DMS53 treated with DMSO at 0.1 percent for 48 hours (cell line): ENCODE data around the gene SCML2.
A peak's percentile ranks its signal among the peaks of the same experiment; 100 is the strongest.
"Not testable (repeated sequence)": the region's sequence is repeated elsewhere in the genome, so short reads cannot be mapped to it uniquely, and the experiment has no call there.

Experiments
- DNase-seq: peaks from one replicate; lab custom pipeline; 2025; ENCODE audit not compliant: unreplicated experiment; lab: John Stamatoyannopoulos, UW

Gene SCML2

GRCh38 chrX:18271725-18272124 is 82.8 kb downstream of the SCML2 start:
- DNase-seq: no peak

DNA sequence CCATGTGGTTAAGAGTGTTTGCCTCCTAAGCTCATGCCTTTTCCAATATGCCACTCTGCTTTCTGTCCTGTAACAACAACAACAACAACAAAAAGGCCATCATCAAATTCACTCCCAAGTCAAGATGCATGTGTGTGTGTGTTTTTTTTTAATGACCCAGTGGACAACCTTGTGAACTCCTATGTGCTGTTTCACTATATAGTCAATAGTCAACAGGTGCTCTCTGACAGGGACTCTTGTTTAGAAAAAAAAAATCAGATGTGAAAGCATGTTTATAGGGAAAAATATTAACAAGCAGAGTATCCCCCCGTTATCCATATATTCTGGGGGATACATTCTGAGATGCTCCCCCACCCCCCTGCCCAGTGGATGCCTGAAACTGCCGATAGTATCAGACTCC is 83.2 kb downstream of the SCML2 start:
- DNase-seq: no peak

GRCh38 chrX:18255059-18255458 is 99.4 kb downstream of the SCML2 start:
- no peak for DNase-seq

DNA sequence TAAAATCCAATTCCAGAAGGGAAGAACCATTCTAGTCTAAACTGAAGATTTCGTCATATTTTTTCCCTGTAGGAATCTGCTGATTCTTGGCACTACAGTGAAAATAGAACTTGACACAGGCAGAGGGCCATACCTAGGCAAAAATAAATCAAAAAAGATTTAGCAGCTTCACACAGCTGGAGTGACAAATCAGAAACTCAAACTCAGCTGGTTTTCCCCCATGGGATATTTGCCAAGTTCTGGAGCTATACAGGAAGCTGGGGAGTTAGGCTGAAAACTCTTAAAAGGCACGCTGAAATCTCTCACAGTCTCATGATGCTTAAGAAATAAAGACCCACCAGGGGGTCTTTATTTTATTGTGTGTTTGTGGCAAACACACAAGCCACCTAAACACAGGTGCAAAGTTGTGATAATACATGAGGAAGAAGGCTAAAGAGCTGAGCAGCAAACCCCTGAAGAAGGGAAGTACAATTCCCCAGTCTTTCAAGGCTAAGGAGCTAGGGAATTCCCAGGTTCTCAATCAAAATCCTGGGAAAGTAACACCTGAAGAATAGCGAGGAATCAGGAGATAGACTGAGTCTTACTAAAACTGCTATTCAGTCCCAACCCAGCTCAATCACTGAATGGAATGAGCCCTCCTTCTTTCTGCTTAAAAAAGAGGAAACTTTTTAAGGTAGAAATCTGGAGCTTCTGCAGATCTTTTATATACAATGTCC is 101.7 kb downstream of the SCML2 start:
- DNase-seq: no peak

DNA sequence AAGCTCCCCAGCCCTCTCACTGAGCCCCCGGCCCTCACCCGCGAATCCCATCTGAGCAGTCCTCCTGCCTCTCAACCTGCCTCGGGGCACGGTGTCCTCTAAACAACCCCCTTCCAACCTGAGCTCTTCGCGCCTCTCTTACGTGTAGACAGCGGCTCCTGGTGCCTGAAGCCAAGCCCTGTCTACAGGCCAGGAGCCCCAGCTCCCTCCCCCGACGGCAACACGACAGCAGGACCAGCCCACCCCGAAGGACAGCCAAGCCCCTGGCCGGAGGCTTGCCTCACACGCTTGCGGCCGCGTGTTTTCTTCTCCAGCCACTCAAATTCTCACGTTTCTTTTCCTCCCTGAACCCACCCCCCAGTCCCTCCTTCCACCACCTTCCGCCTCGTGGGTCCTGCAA is 124.8 kb downstream of the SCML2 start:
- not testable (repeated sequence) for DNase-seq

GRCh38 chrX:18228069-18228468 is 126.4 kb downstream of the SCML2 start:
- DNase-seq: no peak

DNA sequence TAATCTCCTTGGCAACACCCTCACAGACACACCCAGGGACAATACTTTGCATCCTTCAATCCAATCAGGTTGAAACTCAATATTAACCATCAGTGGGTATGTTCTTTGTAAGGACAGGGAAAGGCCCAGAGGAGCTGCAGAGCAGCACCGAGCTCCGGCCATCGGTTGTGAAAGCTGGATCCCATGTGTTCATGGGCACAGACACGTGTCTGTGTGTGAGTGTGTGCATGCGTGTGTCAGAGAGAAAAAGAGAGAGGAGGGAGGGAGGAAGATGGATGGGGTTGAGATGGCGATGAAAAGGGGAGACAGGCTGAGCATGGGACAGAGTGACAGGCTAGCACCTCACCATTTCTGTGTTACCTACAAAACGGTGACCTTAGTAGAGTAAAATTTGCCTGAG is 127.0 kb downstream of the SCML2 start:
- DNase-seq: no peak

GRCh38 chrX:18220786-18221185 is 133.7 kb downstream of the SCML2 start, which contains the start of gene BEND2:
Gene BEND2 (minus strand): TSS chrX:18220886. CDS start chrX:18220750, 136 bp downstream.
- DNase-seq: no peak

DNA sequence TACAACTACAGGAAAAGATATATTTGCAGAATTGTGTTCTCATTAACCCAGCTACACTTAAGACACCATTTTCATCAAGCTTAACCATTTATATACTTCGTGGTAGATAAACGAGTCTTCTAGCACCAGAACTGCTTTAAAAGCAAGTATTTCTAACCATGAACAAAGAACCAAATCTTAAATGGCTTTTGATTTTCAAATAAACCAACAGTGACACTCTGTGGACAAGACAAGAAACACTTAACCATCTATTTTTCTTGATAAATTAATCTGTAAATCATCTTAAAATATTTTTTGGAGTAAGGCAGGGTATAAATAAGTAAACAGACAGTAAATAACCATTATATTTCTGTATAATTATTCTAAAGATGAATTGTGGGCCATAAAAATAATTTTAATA is 144.0 kb downstream of the SCML2 start:
- DNase-seq: peak; percentile 46

DNA sequence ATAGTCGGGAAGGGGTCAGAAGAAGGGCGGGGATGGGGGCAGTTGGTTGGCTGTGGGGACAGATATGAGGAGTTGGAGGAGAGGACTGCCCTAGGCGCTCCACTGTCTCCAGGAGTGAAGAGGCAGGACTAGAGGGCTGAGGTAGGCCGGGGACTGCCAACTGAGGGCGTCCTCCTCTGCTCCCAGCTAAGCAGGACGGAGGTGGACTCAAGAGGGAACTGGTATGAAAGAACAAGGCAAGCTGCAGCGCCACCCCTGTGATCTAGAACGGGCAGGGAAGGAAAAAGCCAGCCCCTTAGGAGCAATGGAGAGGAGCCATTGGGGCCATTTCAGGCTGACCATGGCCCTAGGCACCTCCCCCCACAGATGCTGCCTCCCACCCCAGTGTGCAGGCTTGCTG is 147.8 kb downstream of the SCML2 start:
- DNase-seq: no peak

DNA sequence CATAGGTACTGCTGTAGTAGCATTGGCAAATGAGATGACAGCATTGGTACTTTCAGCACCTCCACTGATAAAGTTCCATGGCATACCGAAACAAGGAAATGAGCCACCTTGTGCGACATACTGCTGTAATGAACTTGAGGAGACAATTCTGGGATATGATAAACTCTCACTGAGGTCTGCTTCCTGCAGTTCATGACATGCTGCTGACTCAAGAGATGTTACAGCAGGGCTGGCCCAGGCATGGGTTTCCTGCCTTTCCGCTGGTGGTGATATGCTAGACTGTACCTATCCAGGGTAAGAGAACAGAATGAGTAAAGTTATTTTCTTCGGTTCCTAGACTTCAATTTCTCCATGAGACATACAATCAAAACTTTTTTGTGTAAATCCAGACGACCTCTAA is 150.9 kb downstream of the SCML2 start:
- no peak for DNase-seq

DNA sequence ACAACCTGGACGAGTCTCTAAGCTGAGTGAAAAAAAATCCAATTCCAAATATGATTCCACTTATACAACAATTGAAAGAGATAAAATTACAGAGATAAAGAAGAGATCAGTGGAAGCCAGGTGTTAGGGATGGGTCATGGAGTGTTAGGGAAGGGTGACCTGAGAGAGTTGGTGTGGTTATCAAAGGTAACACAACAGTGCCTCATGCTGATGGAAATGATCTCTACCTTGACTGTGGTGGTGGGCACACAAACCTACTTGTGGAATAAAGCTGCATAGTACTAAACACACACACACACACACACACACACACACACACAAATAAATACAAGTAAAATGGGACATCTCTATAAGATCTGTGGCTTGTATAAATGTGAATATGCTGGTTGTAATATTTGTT is 159.8 kb downstream of the SCML2 start:
- peak; percentile 34 for DNase-seq
